GM10248 (cell line): Measurements from ENCODE around the gene PGAP3.
"Not testable (repeated sequence)": the region's sequence is repeated elsewhere in the genome, so short reads cannot be mapped to it uniquely, and the experiment has no call there.

Experiments
- CTCF ChIA-PET: fragments of 300-600 bp; sonication (Branson Sonifier 250); formaldehyde crosslinking; extraction: SDS; loops from one replicate; lab custom pipeline; 2021; ENCODE audit warnings: antibody characterized with exemption; lab: Yijun Ruan, JAX
- POLR2A ChIA-PET: fragments of 350-650 bp; sonication (Branson Sonifier 250); formaldehyde crosslinking; extraction: SDS; loops from one replicate; lab custom pipeline; 2020; ENCODE audit warnings: antibody characterized with exemption; lab: Yijun Ruan, JAX
- DNase-seq: peaks from one replicate; pipeline ENCODE4 v3.0.0; 2012; ENCODE audit errors: extremely low spot score
- CTCF ChIP-seq: IDR thresholded peaks from 2 replicates; pipeline ENCODE4 v1.5.1; 2012; ENCODE audit warnings: mild to moderate bottlenecking, low read depth; ENCODE audit errors: extremely low read depth, missing control alignments, control extremely low read depth

Gene PGAP3

GRCh38 chr17:39702901-39703893 lies 15.3 kb upstream of the PGAP3 start:
- peak; percentile 76 for DNase-seq
- POLR2A ChIA-PET = no interaction called here
- TF ChIP-seq CTCF = no peak

GRCh38 chr17:39701784-39702422 lies 14.0 kb upstream of the PGAP3 start:
- TF ChIP-seq CTCF = no peak
- ChIA-PET POLR2A (no interaction called here), CTCF (interaction anchor here (1.3 to 3.4 kb wide), 3 partner anchors 14 to 81 kb away, joined by 3 to 13 read pairs (median 3); partner anchors contain the start of gene PGAP3)
- no peak for DNase-seq

More at GRCh38 chr17:39702901-39703893, 15.3 kb upstream of the PGAP3 start:
- CTCF ChIA-PET = interaction anchor here (0.8 to 3.4 kb wide), 7 partner anchors 9 to 83 kb away, joined by 3 to 13 read pairs (median 4); partner anchors contain the start of genes MIEN1 and PNMT

GRCh38 chr17:39701012-39701783 lies 13.3 kb upstream of the PGAP3 start:
- no peak for TF ChIP-seq CTCF
- ChIA-PET POLR2A (interaction anchor here (1.3 kb wide), 1 partner anchor 13 kb away, joined by 3 read pairs; the partner anchor contains the start of gene PGAP3), CTCF (interaction anchor here (1.3 to 3.4 kb wide), 3 partner anchors 13 to 80 kb away, joined by 3 to 13 read pairs (median 3); partner anchors contain the start of gene PGAP3)
- no peak for DNase-seq

GRCh38 chr17:39700148-39700987 lies 12.5 kb upstream of the PGAP3 start:
- POLR2A ChIA-PET = interaction anchor here (0.5 to 1.3 kb wide), 2 partner anchors 13 to 16 kb away, joined by 3 read pairs; partner anchors contain the start of gene PGAP3
- peak; percentile 29 for DNase-seq

GRCh38 chr17:39699818-39700147 lies 11.9 kb upstream of the PGAP3 start, which contains the start of gene ERBB2:
ERBB2 (plus strand) TSS chr17:39700064; CDS start chr17:39700239, 175 bp downstream.
- ChIA-PET POLR2A (no interaction called here), CTCF (interaction anchor here (1.7 kb wide), 1 partner anchor 30 kb away, joined by 5 read pairs; the partner anchor contains the start of gene MIEN1)
- TF ChIP-seq CTCF = no peak
- DNase-seq = no peak

More at GRCh38 chr17:39700148-39700987, 12.5 kb upstream of the PGAP3 start:
- CTCF ChIA-PET = interaction anchor here (1.7 kb wide), 1 partner anchor 30 kb away, joined by 5 read pairs; the partner anchor contains the start of gene MIEN1
- no peak for TF ChIP-seq CTCF

GRCh38 chr17:39699157-39699817 lies 11.4 kb upstream of the PGAP3 start:
- POLR2A ChIA-PET, DNase-seq: not testable (repeated sequence)
- CTCF ChIA-PET = interaction anchor here (1.7 kb wide), 1 partner anchor 31 kb away, joined by 5 read pairs; the partner anchor contains the start of gene MIEN1
